GM12864 (cell line): ENCODE measurements around the gene POC1A.

Source experiments
- DNase-seq: peaks from one replicate; pipeline ENCODE4 v3.0.0-alpha.2; 2011; ENCODE audit warnings: low read depth
- H3K4me3 ChIP-seq: 2 replicates; pipeline ENCODE4 v1.5.1; 2011; ENCODE audit warnings: mild to moderate bottlenecking, low read depth, low read length, control low read depth
- TF ChIP-seq, protein P1 (sequence below): IDR thresholded peaks from 2 replicates; pipeline ENCODE4 v1.5.1; 2011; ENCODE audit warnings: low read depth, mild to moderate bottlenecking, moderate library complexity, low read length, control low read depth, inconsistent platforms; ENCODE audit errors: missing control alignments

Gene POC1A

GRCh38 chr3:52108302-52109232 is 45.7 kb downstream of the POC1A start:
- TF ChIP-seq, protein P1, sequence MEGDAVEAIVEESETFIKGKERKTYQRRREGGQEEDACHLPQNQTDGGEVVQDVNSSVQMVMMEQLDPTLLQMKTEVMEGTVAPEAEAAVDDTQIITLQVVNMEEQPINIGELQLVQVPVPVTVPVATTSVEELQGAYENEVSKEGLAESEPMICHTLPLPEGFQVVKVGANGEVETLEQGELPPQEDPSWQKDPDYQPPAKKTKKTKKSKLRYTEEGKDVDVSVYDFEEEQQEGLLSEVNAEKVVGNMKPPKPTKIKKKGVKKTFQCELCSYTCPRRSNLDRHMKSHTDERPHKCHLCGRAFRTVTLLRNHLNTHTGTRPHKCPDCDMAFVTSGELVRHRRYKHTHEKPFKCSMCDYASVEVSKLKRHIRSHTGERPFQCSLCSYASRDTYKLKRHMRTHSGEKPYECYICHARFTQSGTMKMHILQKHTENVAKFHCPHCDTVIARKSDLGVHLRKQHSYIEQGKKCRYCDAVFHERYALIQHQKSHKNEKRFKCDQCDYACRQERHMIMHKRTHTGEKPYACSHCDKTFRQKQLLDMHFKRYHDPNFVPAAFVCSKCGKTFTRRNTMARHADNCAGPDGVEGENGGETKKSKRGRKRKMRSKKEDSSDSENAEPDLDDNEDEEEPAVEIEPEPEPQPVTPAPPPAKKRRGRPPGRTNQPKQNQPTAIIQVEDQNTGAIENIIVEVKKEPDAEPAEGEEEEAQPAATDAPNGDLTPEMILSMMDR: no peak
- no peak for DNase-seq
- no peak overlapping the region for H3K4me3 ChIP-seq

DNA sequence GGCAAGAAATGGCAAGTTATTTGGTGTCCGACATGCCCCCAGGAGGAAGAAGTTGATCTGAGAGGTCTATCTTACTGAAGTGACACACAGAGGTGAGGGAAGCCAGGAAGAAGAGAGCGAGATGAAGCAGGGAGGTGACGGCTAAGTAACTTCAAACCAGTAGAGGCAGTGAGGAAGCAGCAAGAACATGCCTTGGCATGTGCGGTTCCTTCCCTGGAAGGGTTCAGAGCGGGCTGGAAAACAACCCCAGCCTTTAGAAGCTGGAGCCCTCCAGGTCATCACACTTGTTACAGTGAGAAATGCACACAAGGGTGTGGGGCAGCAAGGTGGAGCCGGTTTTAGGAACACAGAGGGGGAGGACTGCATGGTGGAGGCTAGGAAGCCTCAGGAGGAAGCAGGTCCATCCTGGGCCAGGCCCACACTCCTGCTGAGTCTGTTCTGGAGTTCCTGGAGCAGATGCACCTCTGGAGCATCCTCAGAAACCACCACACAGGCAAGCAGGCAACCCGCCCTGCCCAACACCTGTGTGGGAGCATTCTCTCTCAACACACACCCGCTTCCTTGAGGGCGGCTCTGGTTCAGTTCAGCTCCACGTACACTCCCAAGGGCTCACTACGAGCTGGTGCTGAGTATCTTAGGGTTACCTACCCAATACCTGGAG is 47.1 kb downstream of the POC1A start:
- DNase-seq: no peak
- TF ChIP-seq, protein P1: no peak

GRCh38 chr3:52104684-52105640 is 49.3 kb downstream of the POC1A start:
- H3K4me3 ChIP-seq: no peak overlapping the region
- TF ChIP-seq, protein P1: no peak
- no peak for DNase-seq

More for the DNA sequence above, 47.1 kb downstream of the POC1A start:
- H3K4me3 ChIP-seq: no peak overlapping the region

GRCh38 chr3:52102934-52103333 is 51.3 kb downstream of the POC1A start:
- TF ChIP-seq, protein P1: no peak
- no peak for DNase-seq
- H3K4me3 ChIP-seq: no peak overlapping the region

GRCh38 chr3:52099001-52099401 is 55.2 kb downstream of the POC1A start:
- no peak overlapping the region for H3K4me3 ChIP-seq
- no peak for DNase-seq
- TF ChIP-seq, protein P1: no peak

DNA sequence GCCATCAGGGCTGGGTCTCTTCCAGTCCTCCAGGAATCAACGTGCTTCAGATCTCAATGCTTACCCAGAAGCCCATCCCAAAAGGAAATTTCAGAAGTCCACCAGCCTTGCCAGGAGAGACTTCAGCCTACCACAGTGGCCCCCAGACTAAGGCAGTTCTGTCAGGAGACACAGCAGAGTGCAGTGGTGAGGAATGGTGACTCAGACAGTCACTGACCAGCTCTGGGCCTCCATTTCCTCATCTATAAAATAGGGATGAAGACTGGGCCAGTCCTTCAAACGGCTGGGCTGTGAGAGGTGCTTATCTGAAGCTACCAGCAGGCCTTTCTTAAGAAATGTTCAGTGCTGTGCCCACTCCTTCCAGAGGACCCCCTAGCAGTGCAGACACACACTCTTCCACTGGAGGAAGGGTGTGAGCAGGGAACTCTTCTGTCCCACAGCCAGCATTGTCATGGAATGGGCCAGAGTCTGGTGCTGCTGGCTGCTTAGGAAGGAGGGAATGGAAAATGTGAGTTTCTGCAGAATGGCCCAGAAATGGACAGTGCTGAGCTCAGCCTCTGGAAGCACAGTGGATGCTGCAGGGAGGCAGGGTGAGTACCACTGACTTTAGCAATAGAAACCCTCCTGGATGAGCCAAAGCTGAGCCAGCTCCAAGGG is 56.2 kb downstream of the POC1A start:
- TF ChIP-seq, protein P1: no peak

More for the DNA sequence above, 56.2 kb downstream of the POC1A start:
- DNase-seq: no peak
- no peak overlapping the region for H3K4me3 ChIP-seq
